IPS DF 4.7 (cell line): ENCODE measurements around the gene A4GALT.
"Not testable (repeated sequence)": the region's sequence is repeated elsewhere in the genome, so short reads cannot be mapped to it uniquely, and the experiment has no call there.

ENCODE experiments used
- DNase-seq: peaks from one replicate; pipeline ENCODE4 v3.0.0-alpha.2; 2013; ENCODE audit warnings: low spot score; ENCODE audit errors: extremely low read depth

Gene A4GALT, protein sequence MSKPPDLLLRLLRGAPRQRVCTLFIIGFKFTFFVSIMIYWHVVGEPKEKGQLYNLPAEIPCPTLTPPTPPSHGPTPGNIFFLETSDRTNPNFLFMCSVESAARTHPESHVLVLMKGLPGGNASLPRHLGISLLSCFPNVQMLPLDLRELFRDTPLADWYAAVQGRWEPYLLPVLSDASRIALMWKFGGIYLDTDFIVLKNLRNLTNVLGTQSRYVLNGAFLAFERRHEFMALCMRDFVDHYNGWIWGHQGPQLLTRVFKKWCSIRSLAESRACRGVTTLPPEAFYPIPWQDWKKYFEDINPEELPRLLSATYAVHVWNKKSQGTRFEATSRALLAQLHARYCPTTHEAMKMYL

DNA sequence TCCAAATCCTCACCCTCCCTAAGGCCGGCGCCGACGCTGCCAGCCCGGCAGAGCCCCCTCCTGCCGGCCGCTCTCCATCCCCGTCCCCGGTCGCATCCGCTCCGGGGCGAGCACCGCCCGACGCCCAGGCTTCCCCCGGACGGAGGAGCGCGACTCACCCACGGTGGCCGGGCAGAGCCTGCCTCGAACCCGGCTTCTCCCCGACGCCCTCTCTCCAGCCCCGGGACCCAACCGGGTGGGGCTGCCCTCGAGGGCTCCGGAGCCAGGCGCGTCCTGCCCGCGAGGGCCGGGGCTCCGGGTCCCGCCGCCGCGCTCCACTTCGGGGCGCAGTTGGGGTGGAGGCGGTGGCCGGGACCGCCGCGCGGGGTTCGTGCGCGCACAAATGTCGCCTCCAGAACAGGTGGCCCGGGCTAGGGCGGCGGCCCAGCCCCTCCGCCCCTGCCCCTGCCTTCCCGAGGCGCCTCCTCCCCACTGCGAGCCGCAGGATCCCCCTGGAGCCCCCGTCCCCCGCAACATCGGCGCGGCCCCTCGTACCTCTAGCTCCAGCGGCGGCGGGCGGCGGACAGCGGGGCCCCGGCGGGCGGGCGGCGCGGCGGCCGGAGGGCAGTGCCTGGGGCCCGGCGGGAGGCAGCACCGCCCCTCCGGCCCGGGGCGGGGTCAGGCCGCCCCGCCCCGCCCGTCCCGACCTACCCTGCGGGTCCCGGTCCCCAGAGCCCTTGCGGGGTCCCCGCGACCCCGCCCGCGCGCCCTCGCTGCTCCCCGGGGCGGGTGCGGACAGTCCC lies at the start of gene A4GALT:
Gene A4GALT (minus strand): TSS at position 608 of the 782 bp plus-strand sequence. CDS start 26,919 bp downstream, outside the sequence.
- no peak for DNase-seq

DNA sequence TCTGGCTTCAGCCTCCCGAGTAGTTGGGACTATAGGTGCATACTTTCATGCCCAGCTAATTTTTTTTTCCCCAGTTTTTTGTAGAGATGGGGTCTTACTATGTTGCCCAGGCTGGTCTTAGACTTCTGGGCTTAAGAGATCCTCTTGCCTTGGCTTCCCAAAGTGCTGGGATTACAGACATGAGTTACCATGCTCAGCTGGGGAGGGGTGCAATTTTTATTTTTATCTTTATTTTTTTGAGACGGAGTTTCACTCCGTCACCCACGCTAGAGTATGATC lies 49.7 kb upstream of the A4GALT start:
- DNase-seq = no peak

DNA sequence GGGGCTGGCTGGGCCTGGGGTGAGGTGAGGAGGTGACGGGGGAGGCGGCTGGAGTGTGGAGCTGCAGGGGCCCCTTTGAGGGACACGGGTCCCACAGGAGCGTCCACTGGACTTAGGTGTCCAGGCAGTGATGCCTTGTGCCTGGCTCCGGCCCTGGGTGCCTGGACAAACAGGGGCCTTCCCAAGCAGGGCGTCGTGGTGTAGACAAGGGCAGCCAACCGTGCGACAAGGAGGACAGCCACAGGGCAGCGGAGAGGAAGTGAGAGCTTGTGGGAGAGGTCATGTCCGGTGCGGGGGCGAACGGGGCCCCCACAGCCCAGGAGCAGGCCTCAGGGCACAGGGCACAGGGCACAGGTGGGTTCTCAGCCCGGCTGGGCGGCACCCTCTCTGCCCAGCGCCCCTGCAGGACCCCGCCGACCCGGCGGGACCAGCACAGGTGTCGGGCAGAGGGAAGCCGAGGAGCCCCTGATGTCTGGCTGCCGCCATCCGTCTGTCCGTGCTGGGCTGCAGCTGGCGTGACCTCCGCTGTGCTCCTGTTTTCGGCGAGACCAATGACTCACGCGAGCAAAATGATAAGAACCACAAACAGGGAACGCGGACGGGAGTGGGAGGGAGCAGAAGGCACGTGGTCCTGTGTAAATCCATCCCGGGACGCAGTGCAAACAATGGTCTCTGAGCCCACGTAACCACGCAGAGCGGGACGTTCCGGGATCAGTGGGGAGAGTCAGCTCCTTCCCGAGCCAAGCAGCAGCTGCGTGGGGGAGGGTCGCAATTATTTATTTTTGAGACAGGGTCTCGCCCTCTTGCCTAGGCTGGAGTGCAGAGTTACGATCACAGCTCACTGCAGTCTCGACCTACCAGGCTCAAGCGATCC lies 49.1 kb upstream of the A4GALT start:
- no peak for DNase-seq

DNA sequence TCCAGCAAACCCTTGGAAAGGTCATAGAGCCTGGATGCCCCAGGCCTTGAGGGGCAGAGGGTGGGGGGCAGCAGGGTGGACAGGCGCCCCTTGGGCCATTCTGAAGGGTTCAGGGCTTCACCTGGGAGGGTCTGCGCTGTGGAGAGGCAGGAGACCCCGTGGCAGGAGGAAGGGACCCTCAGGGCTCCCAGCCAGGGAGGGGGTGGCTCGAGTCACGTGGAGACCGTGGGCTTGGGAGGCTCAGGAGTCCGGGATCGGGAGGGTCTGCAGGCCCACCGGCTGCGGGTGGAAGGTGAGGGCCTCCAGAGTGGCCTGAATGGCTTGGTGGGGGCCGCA lies 48.5 kb upstream of the A4GALT start:
- no peak for DNase-seq

DNA sequence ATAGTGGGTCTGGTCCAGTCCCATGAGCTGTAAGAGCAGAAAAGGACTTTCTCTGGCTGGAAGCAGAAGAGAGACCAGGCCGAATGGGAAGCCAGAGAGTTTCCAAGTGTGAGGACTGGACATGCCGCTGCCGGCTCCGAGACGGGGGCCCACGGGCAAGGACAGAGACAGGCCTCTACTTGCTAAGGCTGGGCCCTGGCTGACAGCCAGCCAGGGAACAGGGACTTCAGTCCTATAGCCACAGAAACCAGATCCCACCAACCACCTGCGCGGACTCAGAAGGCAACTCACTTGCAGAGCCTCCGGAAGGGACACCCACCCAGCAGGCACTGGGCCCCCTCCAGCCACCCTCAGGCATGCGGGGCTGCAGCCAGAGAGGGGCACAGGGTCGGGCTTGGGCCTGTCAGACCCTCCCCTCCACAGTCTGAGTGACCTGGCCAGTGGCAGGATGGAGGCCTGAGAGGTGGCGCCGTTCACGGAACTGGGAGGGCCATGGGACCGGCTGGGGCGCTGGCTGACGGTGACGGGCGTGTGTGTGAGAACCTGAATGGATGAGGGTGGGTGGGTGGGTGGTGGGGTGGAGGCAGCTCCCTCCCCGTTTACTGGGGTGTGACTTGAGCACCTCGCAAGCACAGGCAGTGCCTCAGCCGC lies 47.8 kb upstream of the A4GALT start:
- DNase-seq = no peak

DNA sequence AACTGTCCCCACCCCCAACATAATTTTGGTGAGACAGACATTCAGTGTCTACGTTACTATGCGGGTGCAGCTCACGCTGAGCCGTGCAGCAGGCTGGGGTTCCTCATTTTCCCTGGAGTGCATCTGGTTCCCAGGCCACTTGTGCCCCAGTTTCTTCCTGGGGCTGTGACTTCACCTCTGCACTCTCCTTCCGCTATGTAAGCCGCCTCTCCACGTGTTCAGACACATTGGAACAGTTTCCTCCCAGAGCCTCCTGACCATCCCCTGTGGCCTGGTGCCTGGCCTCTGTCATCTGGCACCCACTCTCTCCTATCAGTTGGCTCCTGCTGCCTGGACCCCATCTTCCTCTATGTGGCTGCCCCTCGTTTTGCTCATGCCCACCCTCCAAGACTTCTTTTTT lies 46.2 kb upstream of the A4GALT start:
- DNase-seq = no peak

DNA sequence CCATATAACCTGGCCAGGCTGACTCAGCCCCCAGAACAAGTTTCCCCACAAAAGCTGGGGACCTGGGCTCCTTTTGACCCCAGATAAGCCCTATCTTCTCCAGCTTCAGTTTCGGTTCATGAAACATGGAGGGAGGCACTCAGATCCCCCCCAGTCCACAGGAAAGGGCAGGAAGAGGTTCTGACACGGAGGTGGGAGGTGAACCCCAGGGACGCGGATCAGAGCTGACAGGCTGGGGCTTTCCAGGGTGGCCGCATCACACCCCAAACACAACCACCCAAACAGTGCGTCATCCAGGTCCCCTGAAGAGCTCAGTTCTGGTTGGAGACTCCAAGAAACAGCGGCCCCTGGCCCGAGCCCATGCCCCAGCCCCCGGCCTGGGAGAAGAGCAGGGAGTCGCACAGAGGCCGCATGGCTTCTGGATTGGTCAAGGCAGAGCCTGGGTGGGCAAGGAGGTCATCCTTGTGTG lies 44.3 kb upstream of the A4GALT start:
- DNase-seq = no peak

DNA sequence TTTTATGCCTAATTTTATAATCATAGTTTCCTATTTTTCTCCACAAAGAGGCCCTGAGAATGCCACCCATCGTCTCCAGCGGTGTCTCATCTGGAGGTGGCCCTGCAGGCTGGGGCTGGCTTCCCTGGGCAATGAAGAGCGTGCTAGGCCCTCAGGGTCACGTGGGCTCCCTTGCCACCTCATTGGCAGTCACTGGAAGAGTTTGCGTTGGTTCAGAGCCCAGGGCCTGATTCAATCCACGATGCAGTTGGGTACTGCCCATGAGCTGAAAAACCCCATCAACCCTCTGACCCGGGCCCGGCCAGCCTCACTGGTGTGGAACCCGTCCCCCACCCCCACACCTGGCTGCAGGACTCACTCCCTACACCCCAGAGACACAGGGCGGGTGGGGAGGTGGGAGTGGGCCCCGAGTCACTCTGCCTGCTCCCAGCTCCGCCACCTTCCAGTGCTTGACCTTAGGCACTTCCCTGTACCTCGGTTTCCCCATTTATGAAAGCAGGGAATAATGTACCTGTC lies 43.4 kb upstream of the A4GALT start:
- DNase-seq = no peak

DNA sequence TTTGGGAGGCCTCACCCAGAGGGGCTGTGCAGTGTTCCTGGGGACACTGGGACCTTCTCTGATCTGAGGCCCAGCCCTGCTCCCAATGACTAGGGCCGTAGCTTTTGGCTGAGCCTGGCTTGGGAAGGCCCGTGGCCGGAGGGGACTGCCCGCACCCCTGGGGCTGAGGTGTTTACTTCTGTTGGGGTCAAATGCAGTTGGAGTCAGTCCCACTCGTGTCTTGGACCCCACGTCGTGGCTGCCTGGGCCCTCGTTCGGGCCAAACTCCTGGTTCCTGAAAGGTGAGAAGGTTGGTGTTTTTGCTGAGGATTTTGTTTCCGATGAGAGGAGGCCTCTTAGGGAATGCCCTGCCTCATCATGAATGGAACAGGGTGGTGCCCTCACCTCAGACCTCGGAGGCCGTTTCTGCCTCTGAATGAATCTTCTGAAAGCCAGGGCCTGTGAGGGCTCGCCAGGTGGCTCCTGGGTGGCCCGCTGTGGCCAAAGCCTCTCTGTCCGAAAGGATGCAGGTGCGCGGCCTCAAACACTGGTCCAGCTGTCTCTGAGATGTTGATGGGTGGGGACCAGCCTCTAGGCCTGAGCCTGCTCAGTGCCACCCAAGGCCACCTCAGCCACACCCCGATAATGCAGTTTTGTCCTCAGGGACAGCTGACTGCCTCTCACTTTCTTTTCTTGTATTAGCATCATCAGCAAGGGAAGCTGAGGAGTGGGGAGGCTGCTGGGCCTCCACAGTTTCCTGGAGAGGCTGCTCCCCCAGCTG lies 40.3 kb upstream of the A4GALT start:
- DNase-seq = no peak

DNA sequence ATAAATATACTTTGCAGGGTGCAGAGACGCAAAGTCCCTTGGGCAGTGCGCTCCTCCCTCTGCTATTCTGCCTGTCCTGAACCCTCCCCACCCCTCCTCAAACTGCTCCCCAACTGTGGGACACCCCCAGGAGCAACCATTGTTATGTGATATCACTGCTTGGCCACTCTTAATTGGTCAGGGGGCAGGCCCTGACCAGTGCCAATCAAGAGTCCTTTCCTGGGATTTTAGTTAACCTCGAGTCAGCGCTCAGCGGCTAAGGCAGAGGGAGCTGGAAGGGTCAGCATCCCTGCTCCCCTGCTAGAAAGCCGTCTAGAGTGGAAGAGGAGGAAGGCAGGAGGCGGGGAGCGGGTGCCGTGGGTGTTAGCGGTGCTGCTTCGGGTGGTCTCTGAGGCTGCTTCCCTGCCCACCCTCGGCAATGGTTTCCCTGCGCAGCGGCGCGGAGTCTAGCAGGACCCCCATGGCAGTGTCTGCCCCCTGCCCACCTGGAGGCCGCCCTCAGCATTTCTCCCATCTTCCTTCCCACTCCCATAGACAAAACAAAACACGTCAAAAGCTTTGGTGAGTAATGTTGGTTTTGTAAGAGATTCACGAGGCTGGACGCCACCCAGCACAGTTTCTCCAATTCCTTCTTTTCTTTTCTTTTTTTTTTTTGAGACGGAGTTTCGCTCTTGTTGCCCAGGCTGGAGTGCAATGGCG lies 38.4 kb upstream of the A4GALT start:
- DNase-seq = no peak

DNA sequence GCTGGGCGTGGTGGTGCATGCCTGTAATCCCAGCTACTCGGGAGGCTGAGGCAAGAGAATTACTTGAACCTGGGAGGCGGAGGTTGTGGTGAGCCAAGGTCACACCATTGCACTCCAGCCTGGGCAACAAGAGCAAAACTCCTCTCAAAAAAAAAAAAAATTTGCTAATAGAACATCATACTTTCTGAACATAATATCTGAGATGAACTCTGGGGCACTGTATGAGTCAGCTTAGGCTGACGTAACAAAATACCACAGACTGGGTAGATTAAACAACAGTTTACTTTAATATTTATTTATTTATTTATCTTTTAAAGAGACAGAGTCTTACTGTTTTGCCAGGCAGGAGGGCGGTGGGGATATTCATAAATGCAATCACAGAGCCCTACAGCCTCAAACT lies 34.9 kb upstream of the A4GALT start:
- not testable (repeated sequence) for DNase-seq

DNA sequence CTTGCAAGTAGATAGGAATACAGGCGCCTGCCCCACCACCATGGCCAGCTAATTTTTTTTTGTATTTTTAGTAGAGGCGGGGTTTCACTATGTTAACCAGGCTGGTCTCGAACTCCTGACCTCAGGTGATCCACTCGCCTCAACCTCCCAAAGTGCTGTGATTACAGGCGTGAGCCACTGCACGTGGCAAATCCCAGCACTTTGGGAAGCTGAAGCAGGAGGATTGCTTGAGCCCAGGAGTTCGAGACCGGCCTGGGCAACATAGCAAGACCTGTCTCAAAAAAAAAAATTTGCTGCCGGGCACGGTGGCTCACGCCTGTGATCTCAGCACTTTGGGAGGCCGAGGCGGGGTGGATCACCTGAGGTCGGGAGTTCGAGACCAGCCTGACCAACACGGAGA lies 34.5 kb upstream of the A4GALT start:
- DNase-seq = not testable (repeated sequence)

DNA sequence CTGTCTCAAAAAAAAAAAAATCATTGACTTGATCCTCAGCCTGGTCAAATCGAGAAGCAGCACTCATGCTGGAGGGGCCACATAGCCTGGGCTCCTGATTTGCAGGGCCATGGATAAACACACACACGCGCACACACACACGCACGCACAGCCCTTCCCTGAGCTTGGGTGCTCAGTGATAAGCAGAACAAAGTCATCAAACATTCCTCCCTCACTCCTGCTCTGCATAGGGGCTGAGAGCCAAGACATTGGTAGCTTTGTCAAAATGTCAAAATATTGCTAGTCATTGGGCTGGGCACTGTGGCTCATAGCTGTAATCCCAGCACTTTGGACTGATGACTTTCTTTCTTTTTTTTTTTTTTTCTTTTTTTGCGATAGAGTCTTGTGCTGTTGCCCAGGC lies 34.0 kb upstream of the A4GALT start:
- DNase-seq = no peak

DNA sequence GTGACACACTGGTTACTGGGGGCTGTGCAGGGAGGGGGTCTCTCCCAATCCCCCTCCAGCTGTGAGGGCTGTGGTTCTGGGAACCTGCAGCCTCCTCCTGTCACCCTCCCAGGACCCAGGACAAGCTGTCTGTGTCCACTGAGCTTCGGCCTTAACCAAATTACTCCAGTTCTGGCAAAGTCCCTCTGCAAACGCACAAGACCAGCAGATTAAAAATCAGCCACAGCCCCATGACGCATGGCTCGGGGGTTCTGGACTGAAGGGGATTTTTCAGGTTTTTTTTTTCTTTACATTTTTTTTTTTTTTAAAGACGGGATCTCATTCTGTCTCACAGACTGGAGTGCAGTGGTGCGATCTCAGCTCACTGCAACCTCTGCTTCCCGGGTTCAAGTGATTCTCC lies 32.2 kb upstream of the A4GALT start:
- no peak for DNase-seq

DNA sequence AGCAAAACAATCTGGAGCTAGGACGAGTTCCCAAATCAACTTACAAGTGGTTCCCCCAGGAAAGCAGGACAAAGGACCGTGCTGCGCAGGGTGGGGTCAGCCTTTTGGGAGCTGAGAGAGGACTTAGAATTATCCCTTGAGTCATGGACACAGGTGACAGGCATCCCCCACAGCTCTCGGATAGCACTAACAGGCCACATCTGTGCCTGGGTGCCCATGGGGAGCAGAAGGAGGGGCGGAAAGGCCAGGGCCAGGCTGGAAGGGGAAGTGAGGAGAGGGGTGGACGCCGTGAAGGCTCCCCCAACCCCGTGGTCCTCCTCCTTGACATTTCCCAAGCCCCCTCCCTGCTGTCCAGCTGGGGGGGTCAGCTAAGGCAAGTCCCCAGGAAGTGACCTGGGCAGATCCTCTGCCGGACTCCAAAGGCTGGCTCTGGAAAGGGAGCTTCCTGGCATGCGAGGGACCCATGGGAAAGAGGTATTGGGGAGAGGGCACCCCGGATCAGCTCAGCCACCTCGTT lies 31.6 kb upstream of the A4GALT start:
- no peak for DNase-seq

DNA sequence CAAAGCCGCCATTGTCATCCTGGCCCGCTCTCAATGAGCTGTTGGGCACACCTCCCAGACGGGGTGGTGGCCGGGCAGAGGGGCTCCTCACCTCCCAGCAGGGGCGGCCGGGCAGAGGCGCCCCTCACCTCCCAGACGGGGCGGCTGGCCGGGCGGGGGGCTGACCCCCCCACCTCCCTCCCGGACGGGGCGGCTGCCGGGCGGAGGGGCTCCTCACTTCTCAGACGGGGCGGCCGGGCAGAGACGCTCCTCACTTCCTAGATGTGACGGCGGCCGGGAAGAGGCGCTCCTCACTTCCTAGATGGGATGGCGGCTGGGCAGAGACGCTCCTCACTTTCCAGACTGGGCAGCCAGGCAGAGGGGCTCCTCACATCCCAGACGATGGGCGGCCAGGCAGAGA lies 29.8 kb upstream of the A4GALT start:
- DNase-seq = not testable (repeated sequence)

DNA sequence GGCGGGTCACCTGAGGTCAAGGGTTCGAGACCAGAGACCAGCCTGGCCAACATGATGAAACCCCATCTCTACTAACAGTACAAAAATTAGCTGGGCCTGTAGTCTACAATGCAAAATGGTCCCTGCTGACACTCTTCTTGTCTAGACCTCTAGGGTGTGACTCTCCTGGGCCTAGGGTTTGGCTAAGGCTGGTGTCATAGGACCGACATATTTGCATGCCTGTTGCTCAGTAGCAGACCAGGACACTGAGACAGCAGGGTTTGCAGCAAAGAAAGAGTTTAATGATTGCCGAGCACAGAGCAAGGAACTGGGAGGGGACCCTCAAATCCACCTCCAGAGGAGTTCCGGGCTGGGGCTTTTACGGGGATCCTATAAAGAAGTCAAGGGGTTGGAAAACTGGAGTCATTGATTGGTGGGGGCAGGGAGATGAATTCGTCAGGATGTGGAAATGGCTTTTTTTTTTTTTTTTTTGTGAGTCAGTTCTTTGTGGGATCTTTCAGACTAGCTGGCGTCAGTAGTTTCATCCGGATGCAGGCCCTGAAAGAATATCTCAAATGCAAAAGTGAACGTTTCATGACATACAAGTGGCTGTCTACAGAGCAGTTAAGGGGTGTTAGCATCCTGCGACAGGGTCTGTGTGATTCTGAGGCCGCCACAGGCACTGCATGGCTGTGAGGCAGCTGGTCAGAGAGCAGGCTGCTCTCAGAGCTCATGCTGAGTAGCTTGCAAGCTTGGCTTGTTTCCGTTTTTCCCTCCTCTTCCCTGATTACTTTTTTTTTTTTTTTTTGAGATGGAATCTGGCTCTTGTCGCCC lies 27.2 kb upstream of the A4GALT start:
- no peak for DNase-seq

DNA sequence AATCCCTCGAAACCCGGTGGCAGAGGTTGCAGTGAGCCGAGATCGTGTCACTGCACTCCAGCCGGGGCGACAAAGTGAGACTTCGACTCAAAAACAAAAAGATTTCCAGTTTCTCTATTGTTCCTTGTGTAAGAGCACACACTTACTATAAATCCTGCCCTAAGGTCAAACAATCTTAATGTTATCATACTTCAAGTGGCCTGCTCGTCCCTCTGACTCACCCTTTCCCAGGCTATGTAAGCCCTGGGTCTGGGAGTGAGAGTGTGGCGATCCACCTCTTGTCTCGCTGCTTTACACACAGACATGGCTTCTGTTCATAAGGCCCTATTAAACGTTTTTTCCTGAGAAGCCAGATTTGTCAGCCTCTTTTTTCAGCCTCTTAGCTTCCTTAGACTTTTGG lies 24.4 kb upstream of the A4GALT start:
- DNase-seq = no peak

DNA sequence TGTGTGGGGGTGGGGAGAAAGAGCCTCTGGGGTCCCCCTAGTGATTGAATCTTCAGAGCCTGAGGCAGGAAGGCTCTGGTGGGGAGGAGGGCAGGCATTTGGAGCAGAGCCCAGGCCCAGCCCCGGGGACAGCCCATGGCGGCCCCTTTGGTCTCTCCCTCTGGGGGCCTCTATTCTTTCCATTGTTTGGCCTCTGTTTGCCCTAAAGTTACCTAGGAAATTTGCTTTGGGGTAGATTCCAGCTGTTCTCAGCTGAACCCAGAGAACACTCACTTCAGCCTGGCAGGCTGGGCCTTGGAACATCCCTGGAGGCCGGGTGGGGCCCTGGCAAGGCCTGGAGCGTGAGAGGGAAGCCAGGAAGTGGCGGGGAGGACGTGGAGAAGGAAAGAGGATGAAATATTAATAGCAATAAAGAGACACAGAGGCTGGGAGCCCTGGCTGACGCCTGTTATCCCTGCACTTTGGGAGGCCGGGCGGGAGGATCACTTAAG lies 22.9 kb upstream of the A4GALT start:
- no peak for DNase-seq
